ENCODE data around the gene HRK. TPM values are rescaled to one million over a fixed set of nuclear protein-coding genes. Genes with fewer than 3 reads are reported as not detected.

The HRK gene
- total and polyA plus RNA-seq, 9 of the 15 experiments (the other 6 are each of a cell fraction or from before 2014, with no cell fraction given), result 0.01 to 0.05 (median 0.04) TPM; not detected in 6

DNA sequence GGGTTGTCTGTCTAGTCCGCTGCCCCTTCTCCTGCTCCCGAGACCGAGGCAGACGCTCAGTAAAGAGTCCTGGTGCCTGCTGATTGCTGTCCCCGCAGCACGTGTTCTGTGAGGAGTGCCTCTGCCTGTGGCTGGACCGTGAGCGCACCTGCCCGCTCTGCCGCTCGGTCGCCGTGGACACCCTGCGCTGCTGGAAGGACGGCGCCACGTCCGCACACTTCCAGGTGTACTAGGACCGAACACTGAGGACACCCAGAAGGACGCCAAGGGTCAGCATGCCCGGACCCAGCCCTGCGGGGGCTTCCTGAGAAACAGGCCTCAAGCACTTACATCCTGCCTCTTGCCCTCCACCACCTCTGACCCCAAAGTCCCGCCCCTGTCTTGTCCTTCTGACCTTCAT lies 32.0 kb downstream of the HRK start (continued):
- TF ChIP-seq, protein P1, sequence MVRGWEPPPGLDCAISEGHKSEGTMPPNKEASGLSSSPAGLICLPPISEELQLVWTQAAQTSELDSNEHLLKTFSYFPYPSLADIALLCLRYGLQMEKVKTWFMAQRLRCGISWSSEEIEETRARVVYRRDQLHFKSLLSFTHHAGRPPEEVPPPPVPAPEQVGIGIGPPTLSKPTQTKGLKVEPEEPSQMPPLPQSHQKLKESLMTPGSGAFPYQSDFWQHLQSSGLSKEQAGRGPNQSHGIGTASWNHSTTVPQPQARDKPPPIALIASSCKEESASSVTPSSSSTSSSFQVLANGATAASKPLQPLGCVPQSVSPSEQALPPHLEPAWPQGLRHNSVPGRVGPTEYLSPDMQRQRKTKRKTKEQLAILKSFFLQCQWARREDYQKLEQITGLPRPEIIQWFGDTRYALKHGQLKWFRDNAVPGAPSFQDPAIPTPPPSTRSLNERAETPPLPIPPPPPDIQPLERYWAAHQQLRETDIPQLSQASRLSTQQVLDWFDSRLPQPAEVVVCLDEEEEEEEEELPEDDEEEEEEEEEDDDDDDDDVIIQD (CRISPR knock-in tag; IDR thresholded peaks at IDR 0.05), result no peak
- TF ChIP-seq MED1 (CRISPR knock-in tag; IDR thresholded peaks at IDR 0.05; ENCODE audit: borderline replicate concordance), result no peak
- TF ChIP-seq ZNF445 (CRISPR knock-in tag; IDR thresholded peaks at IDR 0.05; ENCODE audit: low read depth), result no peak
- TF ChIP-seq DPF2 (IDR thresholded peaks at IDR 0.05), result no peak
- TF ChIP-seq, protein P2, sequence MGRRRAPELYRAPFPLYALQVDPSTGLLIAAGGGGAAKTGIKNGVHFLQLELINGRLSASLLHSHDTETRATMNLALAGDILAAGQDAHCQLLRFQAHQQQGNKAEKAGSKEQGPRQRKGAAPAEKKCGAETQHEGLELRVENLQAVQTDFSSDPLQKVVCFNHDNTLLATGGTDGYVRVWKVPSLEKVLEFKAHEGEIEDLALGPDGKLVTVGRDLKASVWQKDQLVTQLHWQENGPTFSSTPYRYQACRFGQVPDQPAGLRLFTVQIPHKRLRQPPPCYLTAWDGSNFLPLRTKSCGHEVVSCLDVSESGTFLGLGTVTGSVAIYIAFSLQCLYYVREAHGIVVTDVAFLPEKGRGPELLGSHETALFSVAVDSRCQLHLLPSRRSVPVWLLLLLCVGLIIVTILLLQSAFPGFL (CRISPR knock-in tag; IDR thresholded peaks at IDR 0.05), result no peak
- no peak for TF ChIP-seq ARID2 (IDR thresholded peaks at IDR 0.05)
- no peak for TF ChIP-seq KLF1 (tag; IDR thresholded peaks at IDR 0.05)
- TF ChIP-seq RCOR1 (IDR thresholded peaks at IDR 0.05; ENCODE audit: borderline replicate concordance in 1 of 2, low read depth in 2 of 2, low read length in 2 of 2), result no peak
- TF ChIP-seq, protein P3, sequence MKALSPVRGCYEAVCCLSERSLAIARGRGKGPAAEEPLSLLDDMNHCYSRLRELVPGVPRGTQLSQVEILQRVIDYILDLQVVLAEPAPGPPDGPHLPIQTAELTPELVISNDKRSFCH (CRISPR knock-in tag; IDR thresholded peaks at IDR 0.05), result no peak
- TF ChIP-seq, protein P3 (tag; IDR thresholded peaks at IDR 0.05), result no peak
